Peyer's patch (tissue), 4 donors: Measurements from ENCODE around the gene NOX5.

ENCODE experiments used
- CTCF ChIP-seq, 6 experiments: fragments of 450-650 bp in 4 of 6; fragments of 200-600 bp in 2 of 6; sonication (generic) in 1 of 6; IDR thresholded peaks; one replicate each; pipeline ENCODE4 v1.5.1; 2017 to 2019; ENCODE audit warnings: antibody characterized with exemption in 6 of 6, mild to moderate bottlenecking in 3 of 6, moderate library complexity in 1 of 6
- POLR2A ChIP-seq, 2 donors: fragments of 450-650 bp; IDR thresholded peaks; one replicate each; pipeline ENCODE4 v1.5.1; 2017; ENCODE audit warnings: antibody characterized with exemption in 2 of 2, mild to moderate bottlenecking in 2 of 2, moderate library complexity in 2 of 2

- TF ChIP-seq CTCF (IDR thresholded peaks at IDR 0.05) (no peak), POLR2A (IDR thresholded peaks at IDR 0.05) (no peak)
Measured at GRCh38 chr15:69086427-69087204, 72.1 kb downstream of the NOX5 start.
